Measurements from ENCODE around the gene ITM2A. TPM values are rescaled to one million over a fixed set of nuclear protein-coding genes. Genes with fewer than 3 reads are reported as not detected.

The ITM2A gene
- total and polyA plus RNA-seq, 11 donors, result 31.0 to 83.7 (median 61.0) TPM

- Histone ChIP-seq H3K4me1 (peaks cover 0 to 5% (median 0%) of the 10 kb centered on the region in 12 donors), H3K9me3 (no peaks in the 10 kb centered on the region), H3K36me3 (no peaks in the 10 kb centered on the region), H3K27me3 (peaks cover 0 to 5% (median 0%) of the 10 kb centered on the region in 9 donors), H3K4me3 (no peak overlapping the region), H3K27ac (no peak overlapping the region)
- intact Hi-C loops (cut with DNase I), result no loop called here
- DNase-seq (no peak), ATAC-seq (no peak)
- WGBS, 4 donors, result 52 to 63% (median 59%) methylated on average over 8 of the region's 8 CpGs
- no peak for TF ChIP-seq POLR2A (IDR thresholded peaks at IDR 0.05)
- no peak for TF ChIP-seq CTCF (IDR thresholded peaks at IDR 0.05)
These were observed 41.7 kb downstream of the ITM2A start for GRCh38 chrX:79325263-79325958.

Other genes starting within 250 kb of the ITM2A start
- 1 to 10 TPM in 2 of 9 donors, under 1 TPM in 7; 0.07 to 2.3 (median 0.21) TPM for gene GPR174, start 222.6 kb downstream of the ITM2A start, total RNA-seq
- gene GPR174, start 222.6 kb downstream of the ITM2A start, polyA plus RNA-seq, result under 1 TPM; 0.04 to 0.06 TPM